NCI-H1105 (cell line): ENCODE data around the gene MGAT5B.
"Not testable (repeated sequence)": the region's sequence is repeated elsewhere in the genome, so short reads cannot be mapped to it uniquely, and the experiment has no call there.

Source experiments
- DNase-seq: peaks from one replicate; lab custom pipeline; 2025; lab: John Stamatoyannopoulos, UW

Gene MGAT5B

GRCh38 chr17:76978050-76978449, 109.8 kb downstream of the MGAT5B start:
- not testable (repeated sequence) for DNase-seq

GRCh38 chr17:76981545-76982295, 113.5 kb downstream of the MGAT5B start:
- no peak for DNase-seq

GRCh38 chr17:76982408-76983074, 114.3 kb downstream of the MGAT5B start:
- no peak for DNase-seq

GRCh38 chr17:76983075-76983775, 115.0 kb downstream of the MGAT5B start:
- DNase-seq: no peak

GRCh38 chr17:76986365-76986764, 118.2 kb downstream of the MGAT5B start:
- no peak for DNase-seq

GRCh38 chr17:76987486-76988093, 119.4 kb downstream of the MGAT5B start:
- no peak for DNase-seq

- no peak for DNase-seq
These were observed 120.6 kb downstream of the MGAT5B start for GRCh38 chr17:76988796-76989195.

- DNase-seq: no peak
These were observed 121.3 kb downstream of the MGAT5B start for GRCh38 chr17:76989519-76989918.

GRCh38 chr17:76992891-76993290, 124.7 kb downstream of the MGAT5B start:
- DNase-seq: no peak

- DNase-seq: no peak
These were observed 125.4 kb downstream of the MGAT5B start for GRCh38 chr17:76993651-76994050.

GRCh38 chr17:76994237-76994637, 126.0 kb downstream of the MGAT5B start:
- DNase-seq: no peak

- DNase-seq: no peak
These were observed 127.3 kb downstream of the MGAT5B start for GRCh38 chr17:76995387-76996105.

GRCh38 chr17:76996741-76997694, 128.8 kb downstream of the MGAT5B start:
- DNase-seq: no peak

- no peak for DNase-seq
These were observed 129.9 kb downstream of the MGAT5B start for GRCh38 chr17:76997981-76998531.

- DNase-seq: no peak
These were observed 130.6 kb downstream of the MGAT5B start for GRCh38 chr17:76998839-76999238.
